Urinary bladder (tissue), 4 donors: ENCODE results near the gene BBS1. TPM values are rescaled to one million over a fixed set of nuclear protein-coding genes. Genes with fewer than 3 reads are reported as not detected.
"Not testable (repeated sequence)": the region's sequence is repeated elsewhere in the genome, so short reads cannot be mapped to it uniquely, and the experiment has no call there.

Source experiments
- DNase-seq: peaks from one replicate; pipeline ENCODE4 v3.0.0-alpha.2; 2015; ENCODE audit errors: extremely low spot score
- H3K27ac ChIP-seq: one replicate; pipeline ENCODE4 v1.5.1; 2013; ENCODE audit warnings: low read depth, mild to moderate bottlenecking, moderate library complexity
- H3K36me3 ChIP-seq: one replicate; pipeline ENCODE4 v1.6.1; 2013; ENCODE audit warnings: mild to moderate bottlenecking, moderate library complexity; ENCODE audit not compliant: insufficient read depth
- H3K4me1 ChIP-seq: one replicate; pipeline ENCODE4 v1.6.1; 2013; ENCODE audit warnings: mild to moderate bottlenecking, moderate library complexity; ENCODE audit not compliant: insufficient read depth
- H3K4me3 ChIP-seq: one replicate; pipeline ENCODE4 v1.5.1; 2013; ENCODE audit warnings: low read depth, low read length
- WGBS: extraction: QIAGEN DNeasy Blood & Tissue Kit; methylation state at CpG from one replicate; pipeline ENCODE4 v1.1.7; 2013; 5-methylcytosine and 5-hydroxymethylcytosine counted together
- polyA plus RNA-seq: library from polyadenylated mRNA; stranded (reverse); fragments of 200-250 nt; gene quantifications from one replicate; pipeline ENCODE4 v1.2.3, GENCODE V29; 2013
- total RNA-seq: library from RNA; depleted of rRNA; stranded (reverse); fragments of >200 nt; gene quantifications from one replicate; pipeline ENCODE4 v1.2.3, GENCODE V29; 2014
- donor health status: healthy with polysubstance abuse.
- donor health status: healthy.

The BBS1 gene
- total and polyA plus RNA-seq, 2 donors = 33.3 to 40.4 TPM

- H3K27ac ChIP-seq = no peak overlapping the region
- H3K4me3 ChIP-seq = no peak overlapping the region
- no peaks in the 10 kb centered on the region for H3K4me1 ChIP-seq
- peaks cover 7% of the 10 kb centered on the region for H3K36me3 ChIP-seq
- DNase-seq = no peak
- WGBS = 86% methylated on average over 10 of the region's 10 CpGs
Observed at GRCh38 chr11:66524304-66525040, 14.0 kb downstream of the BBS1 start.

GRCh38 chr11:66529069-66529468 is 18.6 kb downstream of the BBS1 start:
- Histone ChIP-seq H3K27ac (no peak overlapping the region), H3K4me3 (no peak overlapping the region), H3K36me3 (peaks cover 3% of the 10 kb centered on the region), H3K4me1 (no peaks in the 10 kb centered on the region)
- DNase-seq = no peak
- 78% methylated on average over 10 of the region's 10 CpGs for WGBS

- Histone ChIP-seq H3K4me3 (no peak overlapping the region), H3K27ac (no peak overlapping the region), H3K4me1 (no peaks in the 10 kb centered on the region), H3K36me3 (peaks cover 3% of the 10 kb centered on the region)
- DNase-seq = no peak
- 85% methylated on average over 13 of the region's 13 CpGs for whole genome bisulfite sequencing
Observed at GRCh38 chr11:66529655-66530054, 19.2 kb downstream of the BBS1 start.

GRCh38 chr11:66530927-66531709 is 20.7 kb downstream of the BBS1 start:
- WGBS = 88% methylated on average over 10 of the region's 10 CpGs
- Histone ChIP-seq H3K4me3 (no peak overlapping the region), H3K36me3 (peaks cover 3% of the 10 kb centered on the region), H3K4me1 (no peaks in the 10 kb centered on the region), H3K27ac (no peak overlapping the region)
- DNase-seq = no peak

DNA sequence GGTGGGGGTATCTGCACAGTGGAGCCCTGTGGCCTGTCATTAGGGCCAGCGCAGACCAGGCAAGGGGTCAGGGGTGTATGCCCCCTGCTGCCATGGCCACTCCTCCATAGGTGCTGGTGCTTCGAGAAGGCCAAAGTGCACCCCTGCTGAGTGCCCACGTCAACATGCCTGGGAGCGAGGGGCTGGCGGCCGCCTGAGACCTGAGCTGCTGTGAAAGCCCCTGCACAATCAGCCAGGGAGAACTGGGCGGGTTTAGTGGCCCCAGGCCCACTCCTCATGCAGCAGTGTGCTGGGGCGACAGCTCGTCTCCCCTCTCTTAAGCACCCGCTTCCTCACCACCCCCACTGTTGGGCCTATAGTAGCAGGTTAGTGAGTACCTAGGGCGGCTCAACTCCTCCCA is 21.4 kb downstream of the BBS1 start:
- Histone ChIP-seq H3K27ac (no peak overlapping the region), H3K4me1 (no peaks in the 10 kb centered on the region), H3K4me3 (no peak overlapping the region), H3K36me3 (peaks cover 3% of the 10 kb centered on the region)
- DNase-seq = no peak
- 94% methylated on average over 11 of the region's 11 CpGs for WGBS

DNA sequence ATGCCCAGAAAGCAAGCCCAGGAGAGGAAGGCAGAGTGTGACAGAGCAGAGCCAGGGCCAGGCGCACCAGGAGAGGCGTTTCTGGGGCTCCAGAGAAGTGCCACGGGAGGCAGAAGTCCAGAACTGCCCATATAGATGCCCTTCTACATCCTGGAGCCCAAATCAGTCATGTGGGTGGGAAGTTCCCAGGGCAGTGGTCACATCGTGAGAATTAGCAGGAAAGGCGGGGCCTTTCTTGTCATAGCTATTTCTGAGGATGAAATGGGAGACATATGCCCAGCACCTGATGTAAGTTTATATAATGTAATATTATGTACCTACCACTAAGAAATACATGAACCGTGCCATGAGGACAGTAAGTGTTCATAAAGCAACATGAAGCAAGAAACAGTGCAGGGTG is 22.3 kb downstream of the BBS1 start:
- Histone ChIP-seq H3K36me3 (peaks cover 3% of the 10 kb centered on the region), H3K27ac (no peak overlapping the region), H3K4me1 (no peaks in the 10 kb centered on the region), H3K4me3 (no peak overlapping the region)
- no peak for DNase-seq
- 82% methylated on average over 6 of the region's 6 CpGs for WGBS

DNA sequence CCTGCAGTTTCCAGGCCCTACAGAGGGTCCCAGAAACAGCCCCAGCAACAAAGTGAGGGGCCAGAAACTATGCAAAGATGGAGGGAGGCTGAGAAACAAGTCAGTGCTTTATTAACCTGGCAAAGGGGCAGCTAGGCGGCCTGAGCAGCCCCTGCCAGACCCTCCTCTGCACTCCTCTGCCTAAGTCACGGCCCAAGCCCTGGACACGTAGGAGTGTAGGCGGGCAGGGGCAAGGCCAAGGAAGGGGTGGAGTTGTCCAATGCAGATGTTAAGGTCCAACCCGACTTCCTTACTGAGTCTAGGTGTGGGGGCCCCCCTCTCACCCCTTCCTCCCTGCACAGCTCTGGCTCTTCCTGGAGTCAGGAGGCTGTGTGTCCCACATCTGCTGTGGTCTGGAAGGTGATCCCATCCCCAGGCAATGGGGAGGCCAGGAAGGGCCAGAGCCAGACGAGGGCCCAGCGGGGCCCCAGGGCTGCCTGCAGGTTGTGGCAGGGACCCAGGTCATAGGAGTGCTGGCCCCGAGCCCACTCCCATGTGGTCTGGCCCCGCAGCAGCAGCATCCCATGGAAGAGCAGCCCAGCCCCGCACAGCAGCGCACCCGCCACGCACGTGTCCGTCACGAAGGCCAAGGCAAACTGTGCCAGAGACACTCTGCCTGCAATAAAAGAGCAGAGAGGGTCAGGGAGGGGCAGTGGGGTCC is 28.9 kb downstream of the BBS1 start:
- WGBS = 75% methylated on average over 16 of the region's 16 CpGs

GRCh38 chr11:66539870-66540213 is 29.4 kb downstream of the BBS1 start:
- 86% methylated on average over 10 of the region's 10 CpGs for WGBS
- H3K4me1 ChIP-seq = no peaks in the 10 kb centered on the region
- H3K4me3 ChIP-seq = no peak overlapping the region
- no peak for DNase-seq
- H3K36me3 ChIP-seq = peaks cover 3% of the 10 kb centered on the region
- H3K27ac ChIP-seq = no peak overlapping the region

More for the DNA sequence above, 28.9 kb downstream of the BBS1 start:
- Histone ChIP-seq H3K36me3 (peaks cover 3% of the 10 kb centered on the region), H3K4me3 (no peak overlapping the region), H3K27ac (no peak overlapping the region), H3K4me1 (no peaks in the 10 kb centered on the region)
- no peak for DNase-seq

DNA sequence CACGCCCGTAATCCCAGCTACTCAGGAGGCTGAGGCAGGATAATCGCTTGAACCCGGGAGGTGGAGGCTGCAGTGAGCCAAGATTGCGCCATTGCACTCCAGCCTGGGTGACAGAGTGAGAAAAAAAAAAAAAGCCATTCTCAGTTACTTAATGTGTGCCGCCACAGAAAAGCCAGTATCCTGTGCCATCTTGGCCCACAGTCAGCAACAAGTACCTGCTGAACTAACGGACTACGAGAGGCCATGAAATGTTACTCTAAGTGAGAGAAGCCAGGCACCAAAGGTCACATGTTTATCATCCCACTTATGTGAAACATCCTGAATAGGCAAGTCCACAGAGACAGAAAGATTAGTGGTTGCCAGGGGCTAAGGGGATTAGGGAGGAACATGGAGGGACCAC is 30.2 kb downstream of the BBS1 start:
- 89% methylated on average over 8 of the region's 8 CpGs for WGBS
- not testable (repeated sequence) for H3K36me3 ChIP-seq, H3K4me3 ChIP-seq, H3K4me1 ChIP-seq, DNase-seq, H3K27ac ChIP-seq

GRCh38 chr11:66541892-66542291 is 31.5 kb downstream of the BBS1 start:
- Histone ChIP-seq H3K36me3 (peaks cover 3% of the 10 kb centered on the region), H3K4me3 (no peak overlapping the region), H3K27ac (no peak overlapping the region), H3K4me1 (no peaks in the 10 kb centered on the region)
- WGBS = 80% methylated on average over 4 of the region's 4 CpGs
- no peak for DNase-seq

GRCh38 chr11:66542362-66542761 is 31.9 kb downstream of the BBS1 start:
- Histone ChIP-seq H3K4me1 (no peaks in the 10 kb centered on the region), H3K36me3 (peaks cover 3% of the 10 kb centered on the region), H3K4me3 (no peak overlapping the region), H3K27ac (no peak overlapping the region)
- DNase-seq = no peak
- 78% methylated on average over 10 of the region's 10 CpGs for WGBS

- Histone ChIP-seq H3K4me1 (no peaks in the 10 kb centered on the region), H3K4me3 (no peak overlapping the region), H3K27ac (no peak overlapping the region), H3K36me3 (peaks cover 3% of the 10 kb centered on the region)
- WGBS = 26% methylated on average over 26 of the region's 26 CpGs
- peak; percentile 7 for DNase-seq
Observed at GRCh38 chr11:66543263-66544107, 33.0 kb downstream of the BBS1 start.

DNA sequence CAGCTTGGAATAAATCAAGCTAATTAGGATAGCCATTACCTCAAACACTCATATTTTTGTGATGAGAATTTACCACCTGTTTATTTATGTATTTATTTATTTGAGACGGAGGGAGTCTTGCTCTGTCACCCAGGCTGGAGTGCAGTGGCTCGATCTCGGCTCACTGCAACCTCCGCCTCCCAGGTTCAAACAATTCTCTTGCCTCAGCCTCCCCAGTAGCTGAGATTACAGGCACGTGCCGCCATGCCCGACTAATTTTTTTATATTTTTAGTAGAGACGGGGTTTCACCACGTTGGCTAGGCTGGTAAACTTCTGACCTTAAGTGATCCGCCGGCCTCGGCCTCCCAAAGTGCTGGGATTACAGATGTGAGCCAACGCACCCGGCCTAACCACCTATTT is 34.5 kb downstream of the BBS1 start:
- not testable (repeated sequence) for H3K36me3 ChIP-seq, DNase-seq, H3K27ac ChIP-seq, H3K4me1 ChIP-seq, H3K4me3 ChIP-seq
- WGBS = 79% methylated on average over 14 of the region's 14 CpGs
